ENCODE data around the gene RAB33A. TPM values are rescaled to one million over a fixed set of nuclear protein-coding genes. Genes with fewer than 3 reads are reported as not detected.

RAB33A gene
- total RNA-seq, 4 donors from 2014 or later = 0.65 TPM; not detected in 3

DNA sequence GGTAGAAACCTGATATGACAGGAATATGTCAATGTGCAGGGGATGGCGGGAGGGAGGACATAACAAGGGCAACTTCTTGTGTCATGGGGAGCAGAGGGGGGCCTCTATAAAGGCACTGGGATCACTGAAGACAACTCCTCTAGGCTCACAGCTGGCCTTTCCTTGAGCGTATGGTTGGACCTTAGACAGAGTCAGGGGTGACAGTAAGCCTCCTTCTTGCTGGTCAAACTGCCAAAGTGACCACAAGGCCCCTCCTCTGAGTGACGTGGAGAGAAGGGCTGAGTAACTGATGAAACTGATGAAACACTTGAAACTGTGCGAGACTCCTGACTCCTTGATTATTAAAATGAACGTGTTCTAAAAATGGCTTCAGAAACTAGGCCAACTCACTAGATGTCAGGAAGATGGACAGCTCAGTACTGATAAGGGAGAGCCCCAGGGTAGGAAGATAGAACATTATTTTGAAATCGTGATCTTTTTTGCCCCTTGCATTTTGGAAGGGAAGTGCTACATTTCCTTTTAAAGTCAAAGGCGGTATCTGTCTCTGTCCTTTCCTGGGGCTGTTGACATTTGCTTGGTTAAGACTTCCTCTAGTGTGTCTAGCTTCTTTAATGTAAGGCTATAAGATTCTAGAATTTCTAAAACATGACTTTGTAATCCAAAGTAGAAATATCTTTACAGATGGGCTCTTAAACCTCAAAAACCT is 1.6 kb downstream of the RAB33A start:
- peak; percentile 38 to 86 for DNase-seq (ENCODE audit: low spot score in 2 of 2)

DNA sequence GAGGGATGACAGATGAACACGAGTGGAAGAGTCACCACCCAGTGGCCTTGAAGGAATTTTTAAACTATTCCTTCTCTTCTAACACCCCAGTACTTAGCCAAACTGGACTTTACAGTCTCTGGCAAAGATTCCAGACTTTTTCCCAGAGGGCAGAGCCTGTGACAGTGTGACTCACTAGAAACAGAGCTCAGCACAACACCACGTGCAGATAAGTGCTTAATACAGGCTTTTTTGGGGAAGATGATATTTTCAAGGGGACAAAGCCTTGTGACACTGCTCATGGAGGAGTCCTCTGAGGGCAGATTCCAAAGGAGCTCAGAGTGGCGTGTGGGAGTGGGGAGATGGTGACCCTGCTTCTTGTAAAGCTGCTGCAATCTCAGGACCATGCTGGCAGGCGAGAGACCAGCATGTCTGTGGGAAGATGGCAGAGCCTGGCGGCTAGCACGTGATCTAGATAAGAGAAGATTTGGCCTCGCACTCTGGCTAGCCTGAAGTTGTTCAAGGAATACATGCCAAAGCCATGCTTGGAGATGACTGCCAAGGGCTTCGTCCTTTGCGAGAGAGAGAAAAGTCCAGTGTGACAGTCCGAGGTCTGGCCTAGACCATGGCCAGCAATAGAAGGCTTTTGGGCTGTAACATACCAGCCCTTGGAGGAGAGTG is 2.4 kb downstream of the RAB33A start:
- 28 to 39% methylated on average over 7 to 10 of the region's 10 CpGs for WGBS, 2 donors
- H3K4me3 ChIP-seq (ENCODE audit: low read depth, poor library complexity, severe bottlenecking) = no peak overlapping the region
- intact Hi-C loops (cut with DNase I; ENCODE audit: low total_unique reads) = no loop called here
- peak; percentile 60 to 84 for DNase-seq (ENCODE audit: low spot score in 2 of 2)
- TF ChIP-seq POLR2A (IDR thresholded peaks at IDR 0.05) = no peak
- TF ChIP-seq, protein P1, sequence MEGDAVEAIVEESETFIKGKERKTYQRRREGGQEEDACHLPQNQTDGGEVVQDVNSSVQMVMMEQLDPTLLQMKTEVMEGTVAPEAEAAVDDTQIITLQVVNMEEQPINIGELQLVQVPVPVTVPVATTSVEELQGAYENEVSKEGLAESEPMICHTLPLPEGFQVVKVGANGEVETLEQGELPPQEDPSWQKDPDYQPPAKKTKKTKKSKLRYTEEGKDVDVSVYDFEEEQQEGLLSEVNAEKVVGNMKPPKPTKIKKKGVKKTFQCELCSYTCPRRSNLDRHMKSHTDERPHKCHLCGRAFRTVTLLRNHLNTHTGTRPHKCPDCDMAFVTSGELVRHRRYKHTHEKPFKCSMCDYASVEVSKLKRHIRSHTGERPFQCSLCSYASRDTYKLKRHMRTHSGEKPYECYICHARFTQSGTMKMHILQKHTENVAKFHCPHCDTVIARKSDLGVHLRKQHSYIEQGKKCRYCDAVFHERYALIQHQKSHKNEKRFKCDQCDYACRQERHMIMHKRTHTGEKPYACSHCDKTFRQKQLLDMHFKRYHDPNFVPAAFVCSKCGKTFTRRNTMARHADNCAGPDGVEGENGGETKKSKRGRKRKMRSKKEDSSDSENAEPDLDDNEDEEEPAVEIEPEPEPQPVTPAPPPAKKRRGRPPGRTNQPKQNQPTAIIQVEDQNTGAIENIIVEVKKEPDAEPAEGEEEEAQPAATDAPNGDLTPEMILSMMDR (IDR thresholded peaks at IDR 0.05) = no peak

More for the DNA sequence above, 1.6 kb downstream of the RAB33A start:
- whole genome bisulfite sequencing, 2 donors = 30 to 45% methylated on average over 7 of the region's 7 CpGs
- H3K4me3 ChIP-seq (ENCODE audit: low read depth, poor library complexity, severe bottlenecking) = no peak overlapping the region
- no peak for TF ChIP-seq POLR2A (IDR thresholded peaks at IDR 0.05)
- TF ChIP-seq, protein P1 (IDR thresholded peaks at IDR 0.05) = no peak
- intact Hi-C loops (cut with DNase I; ENCODE audit: low total_unique reads) = no loop called here

DNA sequence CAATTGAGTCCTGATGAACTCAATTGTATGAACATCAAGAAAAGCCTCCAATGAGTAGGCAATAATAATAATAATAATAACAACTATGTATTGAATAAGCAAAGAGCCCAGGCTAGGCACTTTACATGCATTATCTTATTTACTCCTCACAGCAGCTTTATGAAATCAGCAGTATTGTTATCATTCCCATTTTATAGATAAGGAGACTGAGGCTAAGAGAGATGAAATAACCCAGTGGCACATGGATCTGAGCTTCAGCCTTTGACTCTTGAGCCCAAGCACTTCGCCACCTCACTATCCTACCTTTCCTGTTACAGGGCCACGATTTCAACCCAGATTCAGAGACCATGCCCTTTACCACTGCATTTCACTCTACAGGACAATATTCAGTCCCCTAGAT is 3.2 kb downstream of the RAB33A start:
- WGBS, 2 donors = 82 to 95% methylated on average over 2 of the region's 2 CpGs
- TF ChIP-seq, protein P1 (IDR thresholded peaks at IDR 0.05) = no peak
- TF ChIP-seq POLR2A (IDR thresholded peaks at IDR 0.05) = no peak
- DNase-seq (ENCODE audit: low spot score in 2 of 2) = no peak
- intact Hi-C loops (cut with DNase I; ENCODE audit: low total_unique reads) = no loop called here
- no peak overlapping the region for H3K4me3 ChIP-seq (ENCODE audit: low read depth, poor library complexity, severe bottlenecking)

DNA sequence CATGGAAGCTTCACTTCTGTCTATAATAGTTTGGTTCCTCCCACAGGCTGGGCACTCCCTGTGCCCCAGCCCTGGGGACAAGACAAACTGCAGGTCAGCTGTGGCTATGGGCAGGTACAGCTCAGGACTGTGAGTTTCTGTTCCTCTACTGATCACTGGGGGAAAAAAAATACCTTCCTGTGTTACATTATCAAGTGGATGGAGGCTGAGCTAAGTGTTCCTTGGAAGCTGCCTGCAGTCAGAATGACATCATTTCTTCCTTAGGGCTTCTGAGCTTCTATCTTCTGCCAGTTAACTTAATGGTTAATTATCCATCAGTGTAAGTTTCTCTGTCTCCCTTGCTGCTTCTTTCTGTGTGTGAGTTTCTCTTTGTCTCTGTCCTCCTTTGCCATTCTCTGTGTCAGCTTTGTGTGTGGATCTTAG is 4.6 kb downstream of the RAB33A start:
- no peak for TF ChIP-seq POLR2A (IDR thresholded peaks at IDR 0.05)
- TF ChIP-seq, protein P1 (IDR thresholded peaks at IDR 0.05) = no peak
- no peak overlapping the region for H3K4me3 ChIP-seq (ENCODE audit: low read depth, poor library complexity, severe bottlenecking)
- DNase-seq (ENCODE audit: low spot score in 2 of 2) = no peak
- intact Hi-C loops (cut with DNase I; ENCODE audit: low total_unique reads) = no loop called here

DNA sequence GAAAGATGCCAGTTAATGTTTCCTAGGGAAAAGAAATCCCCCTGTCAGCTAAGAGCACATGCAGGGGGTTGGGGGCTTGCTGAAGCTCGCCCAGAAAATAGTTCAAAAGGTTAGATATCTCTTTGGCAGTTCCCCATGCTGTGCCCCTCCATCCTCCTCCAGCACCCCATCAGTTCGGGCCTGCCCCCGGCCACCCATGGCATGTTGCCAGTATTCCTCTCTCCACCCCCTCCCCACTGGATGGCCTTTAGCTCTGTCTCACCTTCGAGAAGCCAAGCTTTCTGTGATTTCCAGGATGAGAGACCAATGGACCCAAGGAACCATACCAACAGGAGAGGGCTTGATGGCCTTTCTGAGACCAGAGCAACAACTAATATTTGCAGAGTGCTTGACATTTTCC is 5.2 kb downstream of the RAB33A start:
- WGBS, 2 donors = 70 to 82% methylated on average over 4 of the region's 4 CpGs
- TF ChIP-seq, protein P1 (IDR thresholded peaks at IDR 0.05) = no peak
- TF ChIP-seq POLR2A (IDR thresholded peaks at IDR 0.05) = no peak
- DNase-seq (ENCODE audit: low spot score in 2 of 2) = peak in 1 of 2 donors; percentile 70
- no peak overlapping the region for H3K4me3 ChIP-seq (ENCODE audit: low read depth, poor library complexity, severe bottlenecking)
- intact Hi-C loops (cut with DNase I; ENCODE audit: low total_unique reads) = no loop called here

Data from lower leg skin (tissue), 4 donors.